T-cell (primary cell): ENCODE results near the gene RTTN. TPM values are rescaled to one million over a fixed set of nuclear protein-coding genes. Genes with fewer than 3 reads are reported as not detected.
A peak's percentile ranks its signal among the peaks of the same experiment; 100 is the strongest.

Experiments used
- ATAC-seq, 4 experiments: fragments of 200-7000 bp in 3 of 4; fragments of 150-1000 bp in 1 of 4; cut with Tn5 transposase; replicated peaks in 1 of 4; 1 replicate in 3 of 4; 2 replicates in 1 of 4; pipeline ENCODE4 v1.10.0; 2021; ENCODE audit warnings: moderate library complexity in 3 of 4, mild to moderate bottlenecking in 2 of 4, moderate number of reproducible peaks in 1 of 4
- CTCF ChIA-PET, 2 donors: fragments of 300-600 bp; sonication (Branson Sonifier 250); formaldehyde crosslinking; loops; one replicate each; lab custom pipeline; 2022; ENCODE audit warnings: antibody characterized with exemption in 2 of 2; lab: Charles Lee
- POLR2A ChIA-PET, 2 donors: fragments of 300-600 bp; sonication (Branson Sonifier 250); formaldehyde crosslinking; loops; one replicate each; lab custom pipeline; 2022; ENCODE audit warnings: antibody characterized with exemption in 2 of 2; lab: Charles Lee
- DNase-seq, 35 experiments: peaks; one replicate each; pipeline versions ENCODE4 v3.0.0 to v3.0.0-alpha.2; 2013 to 2023
- H3K27ac ChIP-seq: one replicate; pipeline ENCODE4 v1.5.1; 2013; ENCODE audit warnings: low read length
- H3K27me3 ChIP-seq, 2 experiments: replicated peaks in 1 of 2; 1 replicate in 1 of 2; 2 replicates in 1 of 2; pipeline versions ENCODE4 v1.6.1 to v1.7.0; 2013; ENCODE audit warnings: low read length in 1 of 2, mixed read lengths in 1 of 2; ENCODE audit not compliant: control insufficient read depth in 2 of 2, insufficient read depth in 2 of 2; ENCODE audit errors: extremely low read depth in 1 of 2
- H3K36me3 ChIP-seq, 2 donors: 1 replicate in 1 of 2; 2 replicates in 1 of 2; pipeline versions ENCODE4 v1.6.1 to v1.7.0; 2013; ENCODE audit warnings: low read length in 1 of 2; ENCODE audit not compliant: control insufficient read depth in 2 of 2, insufficient read depth in 1 of 2; ENCODE audit errors: extremely low read depth in 1 of 2
- H3K4me1 ChIP-seq, 2 experiments: 1 replicate in 1 of 2; 2 replicates in 1 of 2; pipeline versions ENCODE4 v1.6.1 to v1.7.0; 2013; ENCODE audit warnings: low read length in 2 of 2, mixed read lengths in 1 of 2; ENCODE audit not compliant: insufficient read depth in 2 of 2, control insufficient read depth in 1 of 2; ENCODE audit errors: extremely low read depth in 1 of 2
- H3K4me3 ChIP-seq, 2 donors: 1 replicate in 1 of 2; 2 replicates in 1 of 2; pipeline versions ENCODE4 v1.5.1 to v1.7.0; 2013; ENCODE audit warnings: mild to moderate bottlenecking in 2 of 2, low read length in 1 of 2, moderate library complexity in 1 of 2; ENCODE audit not compliant: control insufficient read depth in 1 of 2; ENCODE audit errors: extremely low read depth in 1 of 2
- H3K9me3 ChIP-seq: 2 replicates; pipeline ENCODE4 v1.7.0; 2013
- H3K27ac Mint-ChIP-seq, 2 donors: one replicate each; pipeline ENCODE4 v1.8.0; 2020 to 2021; ENCODE audit warnings: mild to moderate bottlenecking in 2 of 2, mixed read lengths in 2 of 2
- H3K27me3 Mint-ChIP-seq, 2 donors: one replicate each; pipeline ENCODE4 v1.8.0; 2021 to 2022; ENCODE audit warnings: mixed read lengths in 2 of 2
- H3K36me3 Mint-ChIP-seq: one replicate; pipeline ENCODE4 v1.8.0; 2021; ENCODE audit warnings: mixed read lengths
- H3K4me1 Mint-ChIP-seq, 3 donors: one replicate each; pipeline ENCODE4 v1.8.0; 2020 to 2022; ENCODE audit warnings: mixed read lengths in 3 of 3, mild to moderate bottlenecking in 1 of 3
- H3K4me3 Mint-ChIP-seq, 3 donors: one replicate each; pipeline ENCODE4 v1.8.0; 2020 to 2022; ENCODE audit warnings: mild to moderate bottlenecking in 3 of 3, mixed read lengths in 3 of 3, moderate library complexity in 3 of 3
- H3K9me3 Mint-ChIP-seq, 3 donors: one replicate each; pipeline ENCODE4 v1.8.0; 2020 to 2022; ENCODE audit warnings: mixed read lengths in 3 of 3
- WGBS: methylation state at CpG from one replicate; pipeline ENCODE4 v1.1.5; 2013; ENCODE audit warnings: missing lambda C conversion rate; ENCODE audit not compliant: insufficient coverage; 5-methylcytosine and 5-hydroxymethylcytosine counted together
- total RNA-seq, 35 experiments: library from RNA in 6 of 35; stranded (reverse) in 6 of 35; fragments of 120-200 nt in 1 of 35; gene quantifications; one replicate each; pipeline versions ENCODE4 v1.2.1 to v1.2.4 and lab custom pipeline; 2013 to 2026

RTTN gene
- total RNA-seq, 5 donors from 2014 or later (not counting 1 experiment from before 2014, with no cell fraction given) = 17.8 to 31.7 (median 19.4) TPM

GRCh38 chr18:70021498-70021897 lies 184.0 kb downstream of the RTTN start:
- 89% methylated on average over 1 of the region's 1 CpG for WGBS
- H3K27ac ChIP-seq = no peak overlapping the region
- ATAC-seq (no peak), DNase-seq (no peak)
- peaks cover 0 to 20% of the 10 kb centered on the region in 2 donors for H3K36me3 ChIP-seq
- H3K9me3 ChIP-seq = no peaks in the 10 kb centered on the region
- no peak overlapping the region for H3K27ac Mint-ChIP-seq
- H3K4me1 Mint-ChIP-seq = no peaks in the 10 kb centered on the region
- H3K27me3 Mint-ChIP-seq = no peaks in the 10 kb centered on the region
- ChIA-PET CTCF (no interaction called here), POLR2A (no interaction called here)
- H3K4me3 ChIP-seq = no peak overlapping the region
- H3K9me3 Mint-ChIP-seq = no peaks in the 10 kb centered on the region
- no peaks in the 10 kb centered on the region for H3K27me3 ChIP-seq
- peaks cover 69% of the 10 kb centered on the region for H3K36me3 Mint-ChIP-seq
- no peaks in the 10 kb centered on the region for H3K4me1 ChIP-seq
- no peak overlapping the region for H3K4me3 Mint-ChIP-seq

- no CpG with 5 or more reads among the region's 1 CpG for WGBS
- Histone ChIP-seq H3K36me3 (peaks cover 0 to 20% of the 10 kb centered on the region in 2 donors), H3K9me3 (no peaks in the 10 kb centered on the region), H3K4me1 (no peaks in the 10 kb centered on the region), H3K4me3 (no peak overlapping the region), H3K27ac (no peak overlapping the region), H3K27me3 (no peaks in the 10 kb centered on the region)
- Mint-ChIP-seq H3K4me1 (no peaks in the 10 kb centered on the region), H3K27ac (no peak overlapping the region), H3K36me3 (peaks cover 69% of the 10 kb centered on the region), H3K9me3 (no peaks in the 10 kb centered on the region), H3K4me3 (no peak overlapping the region), H3K27me3 (no peaks in the 10 kb centered on the region)
- DNase-seq (no peak), ATAC-seq (no peak)
- ChIA-PET POLR2A (interaction anchor here in 1 of 2 donors (0.5 kb wide), 1 partner anchor 255 kb away, joined by 3 read pairs; no protein-coding TSS in a partner anchor), CTCF (no interaction called here)
These were observed 184.4 kb downstream of the RTTN start for GRCh38 chr18:70021043-70021442.

GRCh38 chr18:70019991-70020390 lies 185.5 kb downstream of the RTTN start:
- H3K4me1 Mint-ChIP-seq = no peaks in the 10 kb centered on the region
- CTCF ChIA-PET = no interaction called here

GRCh38 chr18:70019136-70019535 lies 186.4 kb downstream of the RTTN start:
- no peaks in the 10 kb centered on the region for H3K27me3 ChIP-seq
- ATAC-seq = no peak
- peaks cover 71% of the 10 kb centered on the region for H3K36me3 Mint-ChIP-seq
- no peaks in the 10 kb centered on the region for H3K4me1 Mint-ChIP-seq
- no peaks in the 10 kb centered on the region for H3K27me3 Mint-ChIP-seq
- no peak overlapping the region for H3K27ac ChIP-seq
- ChIA-PET POLR2A (interaction anchor here in 1 of 2 donors (0.6 kb wide), 1 partner anchor 12 kb away, joined by 3 read pairs; no protein-coding TSS in a partner anchor), CTCF (no interaction called here)
- no peak overlapping the region for H3K4me3 ChIP-seq
- H3K36me3 ChIP-seq = peaks cover 0 to 15% of the 10 kb centered on the region in 2 donors
- no peak overlapping the region for H3K4me3 Mint-ChIP-seq
- H3K4me1 ChIP-seq = no peaks in the 10 kb centered on the region
- no peak for DNase-seq
- no CpG with 5 or more reads among the region's 2 CpGs for WGBS
- H3K9me3 ChIP-seq = no peaks in the 10 kb centered on the region
- H3K27ac Mint-ChIP-seq = no peak overlapping the region
- H3K9me3 Mint-ChIP-seq = no peaks in the 10 kb centered on the region

More at GRCh38 chr18:70019991-70020390, 185.5 kb downstream of the RTTN start:
- peaks cover 70% of the 10 kb centered on the region for H3K36me3 Mint-ChIP-seq
- H3K9me3 ChIP-seq = no peaks in the 10 kb centered on the region
- H3K4me3 Mint-ChIP-seq = no peak overlapping the region
- no peaks in the 10 kb centered on the region for H3K27me3 Mint-ChIP-seq
- H3K36me3 ChIP-seq = peaks cover 0 to 20% of the 10 kb centered on the region in 2 donors
- no peak for ATAC-seq
- H3K27me3 ChIP-seq = no peaks in the 10 kb centered on the region
- no peak overlapping the region for H3K27ac Mint-ChIP-seq
- no peak overlapping the region for H3K4me3 ChIP-seq
- H3K9me3 Mint-ChIP-seq = no peaks in the 10 kb centered on the region
- POLR2A ChIA-PET = no interaction called here
- no peaks in the 10 kb centered on the region for H3K4me1 ChIP-seq
- WGBS = no CpG with 5 or more reads among the region's 2 CpGs
- DNase-seq = no peak
- H3K27ac ChIP-seq = no peak overlapping the region

- H3K27me3 Mint-ChIP-seq = no peaks in the 10 kb centered on the region
- H3K27me3 ChIP-seq = no peaks in the 10 kb centered on the region
- no peak for DNase-seq
- no peaks in the 10 kb centered on the region for H3K9me3 ChIP-seq
- no peaks in the 10 kb centered on the region for H3K4me1 Mint-ChIP-seq
- no peaks in the 10 kb centered on the region for H3K4me1 ChIP-seq
- peaks cover 74% of the 10 kb centered on the region for H3K36me3 Mint-ChIP-seq
- no peak overlapping the region for H3K4me3 Mint-ChIP-seq
- no peak overlapping the region for H3K27ac Mint-ChIP-seq
- ChIA-PET CTCF (interaction anchor here in 1 of 2 donors (0.9 kb wide), 1 partner anchor 16 kb away, joined by 3 read pairs; no protein-coding TSS in a partner anchor), POLR2A (interaction anchor here in 1 of 2 donors (0.6 kb wide), 1 partner anchor 14 kb away, joined by 5 read pairs; no protein-coding TSS in a partner anchor)
- peaks cover 0 to 12% (median 8%) of the 10 kb centered on the region in 3 donors for H3K9me3 Mint-ChIP-seq
- no peak overlapping the region for H3K4me3 ChIP-seq
- no peak overlapping the region for H3K27ac ChIP-seq
- 100% methylated on average over 3 of the region's 7 CpGs for WGBS
- ATAC-seq = no peak
- peaks cover 0 to 4% of the 10 kb centered on the region in 2 donors for H3K36me3 ChIP-seq
These were observed 190.4 kb downstream of the RTTN start for GRCh38 chr18:70015127-70015526.

GRCh38 chr18:70005580-70005979 lies 199.9 kb downstream of the RTTN start:
- CTCF ChIA-PET = no interaction called here
- Mint-ChIP-seq H3K4me3 (no peak overlapping the region), H3K27me3 (no peaks in the 10 kb centered on the region), H3K27ac (peak overlapping the region in 1 of 2 donors; percentile 45), H3K9me3 (peaks cover 5 to 11% (median 7%) of the 10 kb centered on the region in 3 donors), H3K4me1 (peaks cover 0 to 3% (median 1%) of the 10 kb centered on the region in 3 donors), H3K36me3 (peaks cover 69% of the 10 kb centered on the region)
- no peak for ATAC-seq
- POLR2A ChIA-PET = no interaction called here
- H3K4me3 ChIP-seq = no peak overlapping the region
- DNase-seq = no peak
- H3K27me3 ChIP-seq = no peaks in the 10 kb centered on the region
- peaks cover 0 to 14% of the 10 kb centered on the region in 2 donors for H3K36me3 ChIP-seq
- no peaks in the 10 kb centered on the region for H3K9me3 ChIP-seq
- no peaks in the 10 kb centered on the region for H3K4me1 ChIP-seq
- WGBS = 100% methylated on average over 2 of the region's 3 CpGs
- H3K27ac ChIP-seq = no peak overlapping the region
